Lower leg skin (tissue), 4 donors: Measurements from ENCODE around the gene MCTP1. TPM values are rescaled to one million over a fixed set of nuclear protein-coding genes. Genes with fewer than 3 reads are reported as not detected.

Experiments used
- DNase-seq, 2 donors: peaks; one replicate each; pipeline ENCODE4 v3.0.0-alpha.2; 2019; ENCODE audit warnings: low spot score in 2 of 2
- H3K4me3 ChIP-seq: fragments of 200-600 bp; sonication (generic); 2 replicates; pipeline ENCODE4 v1.5.1; 2017; ENCODE audit warnings: mild to moderate bottlenecking, low read depth; ENCODE audit not compliant: poor library complexity, severe bottlenecking
- CTCF ChIP-seq, 3 donors: fragments of 450-650 bp; IDR thresholded peaks; one replicate each; pipeline ENCODE4 v1.5.1; 2016; ENCODE audit warnings: antibody characterized with exemption in 3 of 3, mild to moderate bottlenecking in 3 of 3, moderate library complexity in 2 of 3
- POLR2A ChIP-seq, 2 donors: fragments of 450-650 bp; IDR thresholded peaks; one replicate each; pipeline ENCODE4 v1.6.1; 2016 to 2017; ENCODE audit warnings: antibody characterized with exemption in 2 of 2, mild to moderate bottlenecking in 1 of 2, moderate library complexity in 1 of 2
- WGBS, 2 donors: methylation state at CpG; one replicate each; pipeline ENCODE4 v1.1.5; 2018; 5-methylcytosine and 5-hydroxymethylcytosine counted together
- intact Hi-C: fragments of 100-400 bp; cut with DNase I; formaldehyde crosslinking; loops from one replicate; pipeline ENCODE4 v1.15.0; 2023; ENCODE audit warnings: low total_unique reads
- total RNA-seq, 4 donors: library from RNA; depleted of rRNA; stranded (reverse); fragments of >200 nt; gene quantifications; one replicate each; pipeline ENCODE4 v1.1.0, GENCODE V29; 2016

MCTP1 gene
- total RNA-seq, 4 donors from 2014 or later = 6.3 to 36.5 (median 9.8) TPM

- WGBS, 2 donors = 83 to 86% methylated on average over 3 of the region's 3 CpGs
- intact Hi-C loops = no loop called here
- H3K4me3 ChIP-seq = no peak overlapping the region
- TF ChIP-seq CTCF (IDR thresholded peaks at IDR 0.05) = no peak
- no peak for TF ChIP-seq POLR2A (IDR thresholded peaks at IDR 0.05)
- no peak for DNase-seq
Measured at GRCh38 chr5:94692581-94692980, 592.3 kb downstream of the MCTP1 start.

GRCh38 chr5:94691949-94692348 is 592.9 kb downstream of the MCTP1 start:
- intact Hi-C loops = no loop called here
- 51 to 62% methylated on average over 4 of the region's 4 CpGs for WGBS, 2 donors
- DNase-seq = no peak
- TF ChIP-seq CTCF (IDR thresholded peaks at IDR 0.05) = no peak
- no peak for TF ChIP-seq POLR2A (IDR thresholded peaks at IDR 0.05)
- no peak overlapping the region for H3K4me3 ChIP-seq

GRCh38 chr5:94691291-94691690 is 593.6 kb downstream of the MCTP1 start:
- no peak for DNase-seq
- H3K4me3 ChIP-seq = no peak overlapping the region
- intact Hi-C loops = no loop called here
- WGBS, 2 donors = 90 to 100% methylated on average over 1 of the region's 1 CpG
- no peak for TF ChIP-seq POLR2A (IDR thresholded peaks at IDR 0.05)
- no peak for TF ChIP-seq CTCF (IDR thresholded peaks at IDR 0.05)

- 79 to 80% methylated on average over 2 of the region's 2 CpGs for WGBS, 2 donors
- H3K4me3 ChIP-seq = no peak overlapping the region
- intact Hi-C loops = no loop called here
- TF ChIP-seq CTCF (IDR thresholded peaks at IDR 0.05) (no peak), POLR2A (IDR thresholded peaks at IDR 0.05) (no peak)
- no peak for DNase-seq
Measured at GRCh38 chr5:94690778-94691177, 594.1 kb downstream of the MCTP1 start.

- TF ChIP-seq CTCF (IDR thresholded peaks at IDR 0.05) (no peak), POLR2A (IDR thresholded peaks at IDR 0.05) (no peak)
- no peak overlapping the region for H3K4me3 ChIP-seq
- DNase-seq = no peak
- intact Hi-C loops = no loop called here
Measured at GRCh38 chr5:94689908-94690307, 595.0 kb downstream of the MCTP1 start.

- TF ChIP-seq POLR2A (IDR thresholded peaks at IDR 0.05) = no peak
- no peak for TF ChIP-seq CTCF (IDR thresholded peaks at IDR 0.05)
- intact Hi-C loops = no loop called here
- H3K4me3 ChIP-seq = no peak overlapping the region
- WGBS, 2 donors = 82 to 85% methylated on average over 5 of the region's 5 CpGs
- DNase-seq = no peak
Measured at GRCh38 chr5:94682814-94683520, 601.9 kb downstream of the MCTP1 start.
